Ectodermal cell (in vitro differentiated cells): Measurements from ENCODE around the gene STX18.

ENCODE experiments used
- H3K27ac ChIP-seq: 2 replicates; pipeline ENCODE4 v1.7.0; 2013; ENCODE audit warnings: mild to moderate bottlenecking, low read depth, low read length; ENCODE audit not compliant: insufficient read depth, poor library complexity, severe bottlenecking
- H3K27me3 ChIP-seq: 2 replicates; pipeline ENCODE4 v1.7.0; 2013; ENCODE audit warnings: mild to moderate bottlenecking, low read length; ENCODE audit not compliant: insufficient read depth, control insufficient read depth, poor library complexity, severe bottlenecking
- H3K36me3 ChIP-seq: one replicate; pipeline ENCODE4 v1.7.0; 2013; ENCODE audit warnings: low read length; ENCODE audit not compliant: control insufficient read depth, insufficient read depth
- H3K4me1 ChIP-seq: one replicate; pipeline ENCODE4 v1.7.0; 2013; ENCODE audit warnings: low read length; ENCODE audit not compliant: control insufficient read depth, insufficient read depth
- H3K4me3 ChIP-seq: 2 replicates; pipeline ENCODE4 v1.7.0; 2013; ENCODE audit warnings: low read depth, low read length, control low read depth; ENCODE audit not compliant: insufficient read depth
- H3K9me3 ChIP-seq: 2 replicates; pipeline ENCODE4 v1.7.0; 2013; ENCODE audit warnings: mild to moderate bottlenecking, low read length, moderate library complexity; ENCODE audit not compliant: control insufficient read depth
- WGBS, 2 experiments: methylation state at CpG; one replicate each; pipeline ENCODE4 v1.1.7; 2013; ENCODE audit warnings: missing lambda C conversion rate in 2 of 2; 5-methylcytosine and 5-hydroxymethylcytosine counted together

Gene STX18

DNA sequence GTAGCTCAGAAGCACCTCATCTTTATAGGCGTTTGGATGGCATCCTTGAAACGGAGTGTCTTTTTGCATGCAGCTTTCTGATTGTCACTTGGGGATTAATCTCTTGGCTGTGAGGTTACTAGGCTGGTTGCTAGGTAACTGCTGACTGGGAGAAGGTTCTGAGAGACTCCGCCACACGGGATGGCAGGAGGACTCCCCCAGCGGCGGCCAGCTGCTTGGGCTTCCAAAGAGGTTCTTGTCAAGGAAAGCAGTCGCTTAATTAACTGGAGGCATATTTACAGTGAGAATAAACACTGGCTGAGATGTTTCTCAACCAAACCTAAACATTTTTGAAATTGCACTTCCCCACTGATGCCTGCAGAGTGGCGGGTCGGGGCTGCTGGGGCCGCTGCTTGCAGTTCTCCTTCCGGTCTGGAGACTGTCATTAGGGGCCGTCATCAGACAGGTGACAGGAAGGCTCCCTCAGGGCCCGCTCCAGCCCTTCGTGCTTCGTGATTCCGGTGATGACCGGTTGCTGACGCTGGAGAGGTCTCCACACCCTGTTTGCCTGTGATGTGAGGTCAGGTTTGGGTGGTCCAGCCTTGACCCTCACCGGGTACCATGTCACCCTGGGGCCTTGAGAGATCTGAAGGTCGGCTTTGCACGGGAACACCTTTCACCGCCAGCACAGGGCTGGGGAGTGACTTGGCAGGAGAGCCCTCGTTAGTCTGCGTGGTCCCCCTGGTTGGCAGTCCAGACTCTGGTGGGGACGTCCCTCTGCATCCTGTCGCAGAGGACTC, 145.8 kb downstream of the STX18 start:
- H3K4me1 ChIP-seq = peaks cover 4% of the 10 kb centered on the region
- H3K4me3 ChIP-seq = no peak overlapping the region
- H3K9me3 ChIP-seq = no peaks in the 10 kb centered on the region
- H3K27me3 ChIP-seq = no peaks in the 10 kb centered on the region
- H3K36me3 ChIP-seq = no peaks in the 10 kb centered on the region
- no peak overlapping the region for H3K27ac ChIP-seq
- WGBS, 2 experiments = 62 to 63% methylated on average over 26 of the region's 26 CpGs

GRCh38 chr4:4395371-4395770, 146.5 kb downstream of the STX18 start:
- H3K4me1 ChIP-seq = peaks cover 4% of the 10 kb centered on the region
- WGBS, 2 experiments = 90 to 91% methylated on average over 9 of the region's 9 CpGs
- no peak overlapping the region for H3K27ac ChIP-seq
- peaks cover 1% of the 10 kb centered on the region for H3K27me3 ChIP-seq
- no peaks in the 10 kb centered on the region for H3K9me3 ChIP-seq
- no peaks in the 10 kb centered on the region for H3K36me3 ChIP-seq
- H3K4me3 ChIP-seq = no peak overlapping the region

DNA sequence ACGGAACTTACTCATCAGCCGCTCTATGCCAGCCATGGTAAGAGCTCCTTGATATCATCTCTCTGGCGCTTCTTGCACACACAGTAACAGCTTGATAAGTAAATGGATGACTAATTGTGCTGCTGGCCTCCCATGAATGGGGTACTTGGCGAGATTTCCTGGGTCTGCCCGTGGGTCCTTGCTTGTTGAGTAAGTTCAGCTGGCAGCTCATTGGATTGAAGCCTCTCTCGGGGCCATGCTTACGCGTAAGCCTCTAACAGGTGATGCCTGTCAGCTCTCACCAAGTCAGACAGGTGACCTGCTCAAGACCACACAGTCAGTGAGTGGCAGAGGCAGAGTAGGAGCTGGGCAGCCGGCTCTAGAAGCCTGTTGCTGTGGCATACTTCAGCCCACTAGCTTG, 147.2 kb downstream of the STX18 start:
- H3K4me3 ChIP-seq = no peak overlapping the region
- H3K4me1 ChIP-seq = peaks cover 4% of the 10 kb centered on the region
- H3K27ac ChIP-seq = no peak overlapping the region
- H3K27me3 ChIP-seq = peaks cover 9% of the 10 kb centered on the region
- H3K9me3 ChIP-seq = no peaks in the 10 kb centered on the region
- no peaks in the 10 kb centered on the region for H3K36me3 ChIP-seq
- 84 to 85% methylated on average over 9 of the region's 9 CpGs for WGBS, 2 experiments

DNA sequence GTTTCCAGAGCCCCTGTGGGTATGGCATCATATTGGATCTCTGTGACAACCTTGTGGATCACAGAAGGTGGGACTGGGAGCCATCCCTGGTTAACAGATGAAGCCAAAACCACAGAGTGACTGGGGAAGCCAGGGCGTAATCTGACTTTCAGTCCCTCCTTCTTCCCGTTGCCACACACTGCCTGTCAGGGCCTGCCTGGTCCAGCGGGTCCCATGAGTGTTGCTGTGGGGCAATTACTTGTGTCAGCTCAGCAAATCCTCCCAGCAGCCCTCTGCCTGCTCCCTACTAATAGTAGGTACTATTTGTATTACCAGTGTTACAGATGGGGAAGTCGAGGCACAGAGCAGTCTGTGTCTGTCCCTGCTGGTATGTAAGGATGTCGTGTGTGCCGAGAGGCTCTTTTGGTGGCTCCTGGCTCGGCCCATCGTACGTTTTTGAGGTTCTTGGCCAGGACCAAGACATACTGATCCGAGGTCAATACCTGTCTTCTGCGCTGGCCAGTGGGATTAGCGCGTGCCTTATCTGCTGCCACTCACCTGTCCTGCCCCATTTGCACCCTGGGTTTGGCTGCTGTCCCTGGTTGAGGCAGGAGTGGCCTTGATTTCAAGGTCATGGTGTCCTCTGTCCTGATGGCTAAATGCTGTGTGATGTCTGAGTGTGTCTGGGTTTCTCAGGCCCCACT, 149.2 kb downstream of the STX18 start:
- Histone ChIP-seq H3K36me3 (no peaks in the 10 kb centered on the region), H3K27ac (no peak overlapping the region), H3K4me1 (peaks cover 12% of the 10 kb centered on the region), H3K27me3 (peaks cover 29% of the 10 kb centered on the region), H3K9me3 (no peaks in the 10 kb centered on the region), H3K4me3 (no peak overlapping the region)
- WGBS, 2 experiments = 91 to 93% methylated on average over 13 of the region's 13 CpGs

- 94% methylated on average over 4 of the region's 4 CpGs for WGBS, 2 experiments
- H3K27ac ChIP-seq = no peak overlapping the region
- H3K36me3 ChIP-seq = no peaks in the 10 kb centered on the region
- no peak overlapping the region for H3K4me3 ChIP-seq
- H3K4me1 ChIP-seq = peaks cover 13% of the 10 kb centered on the region
- no peaks in the 10 kb centered on the region for H3K9me3 ChIP-seq
- H3K27me3 ChIP-seq = peaks cover 36% of the 10 kb centered on the region
These were observed 150.0 kb downstream of the STX18 start for GRCh38 chr4:4391866-4392265.

DNA sequence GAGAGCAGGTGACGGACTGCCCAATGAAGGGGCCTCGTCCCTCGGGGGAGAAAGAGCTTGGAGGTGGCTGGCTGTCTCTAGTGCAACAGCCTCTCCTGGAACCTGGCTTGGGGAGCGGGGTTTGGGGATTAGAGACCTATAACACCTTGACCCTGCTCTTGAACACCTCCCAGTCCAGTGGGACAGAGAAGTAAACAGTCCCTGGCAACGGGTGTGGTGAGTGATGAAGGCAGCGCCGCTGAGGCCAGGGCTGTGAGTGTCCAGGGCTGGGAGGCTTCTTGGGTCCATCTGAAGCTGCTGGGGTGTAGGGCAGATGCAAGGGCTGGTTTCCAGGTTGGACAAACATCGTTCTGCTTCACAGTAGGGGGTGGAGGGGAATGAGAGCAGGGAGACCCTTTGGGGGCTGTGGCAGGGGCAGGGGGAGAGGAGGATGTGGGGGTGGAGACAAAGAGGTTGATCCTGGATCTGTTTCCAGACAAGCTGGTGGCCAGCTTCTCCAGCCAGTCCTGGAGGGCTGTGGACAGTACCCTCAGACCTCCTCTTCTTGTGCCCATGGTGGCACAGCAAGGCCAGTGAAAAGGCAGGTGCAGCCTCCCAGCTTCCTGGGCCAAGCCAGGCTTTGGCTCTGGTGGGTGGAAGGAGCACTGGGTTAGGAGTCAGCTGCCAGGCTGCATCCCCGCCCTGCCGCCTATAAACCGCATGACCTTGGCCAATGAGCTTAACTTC, 151.2 kb downstream of the STX18 start:
- no peaks in the 10 kb centered on the region for H3K9me3 ChIP-seq
- WGBS, 2 experiments = 81 to 83% methylated on average over 11 of the region's 11 CpGs
- peaks cover 13% of the 10 kb centered on the region for H3K4me1 ChIP-seq
- H3K36me3 ChIP-seq = no peaks in the 10 kb centered on the region
- H3K27ac ChIP-seq = no peak overlapping the region
- no peak overlapping the region for H3K4me3 ChIP-seq
- peaks cover 48% of the 10 kb centered on the region for H3K27me3 ChIP-seq

DNA sequence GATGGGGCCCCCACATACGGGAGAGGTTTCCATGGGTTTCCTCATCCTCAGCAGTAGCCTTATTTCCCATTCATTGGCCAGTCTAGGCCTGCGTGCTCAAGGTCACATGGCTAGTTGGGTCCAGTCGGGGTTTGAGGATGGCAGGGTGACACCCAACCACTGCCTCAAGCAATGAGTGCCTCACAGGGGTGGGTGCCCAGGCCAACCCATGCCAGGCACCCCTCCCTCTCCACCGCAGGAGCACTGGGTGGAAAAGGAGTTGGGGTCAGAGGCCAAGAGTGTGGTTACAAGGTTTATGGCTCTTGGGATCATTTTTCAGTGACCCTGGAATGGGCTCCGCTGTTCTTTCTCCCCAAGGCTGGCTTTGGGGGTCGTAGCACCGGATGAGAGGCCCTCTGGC, 151.8 kb downstream of the STX18 start:
- peaks cover 55% of the 10 kb centered on the region for H3K27me3 ChIP-seq
- WGBS, 2 experiments = 77% methylated on average over 7 of the region's 7 CpGs
- H3K36me3 ChIP-seq = no peaks in the 10 kb centered on the region
- H3K27ac ChIP-seq = no peak overlapping the region
- H3K4me1 ChIP-seq = peaks cover 9% of the 10 kb centered on the region
- no peak overlapping the region for H3K4me3 ChIP-seq
- no peaks in the 10 kb centered on the region for H3K9me3 ChIP-seq

DNA sequence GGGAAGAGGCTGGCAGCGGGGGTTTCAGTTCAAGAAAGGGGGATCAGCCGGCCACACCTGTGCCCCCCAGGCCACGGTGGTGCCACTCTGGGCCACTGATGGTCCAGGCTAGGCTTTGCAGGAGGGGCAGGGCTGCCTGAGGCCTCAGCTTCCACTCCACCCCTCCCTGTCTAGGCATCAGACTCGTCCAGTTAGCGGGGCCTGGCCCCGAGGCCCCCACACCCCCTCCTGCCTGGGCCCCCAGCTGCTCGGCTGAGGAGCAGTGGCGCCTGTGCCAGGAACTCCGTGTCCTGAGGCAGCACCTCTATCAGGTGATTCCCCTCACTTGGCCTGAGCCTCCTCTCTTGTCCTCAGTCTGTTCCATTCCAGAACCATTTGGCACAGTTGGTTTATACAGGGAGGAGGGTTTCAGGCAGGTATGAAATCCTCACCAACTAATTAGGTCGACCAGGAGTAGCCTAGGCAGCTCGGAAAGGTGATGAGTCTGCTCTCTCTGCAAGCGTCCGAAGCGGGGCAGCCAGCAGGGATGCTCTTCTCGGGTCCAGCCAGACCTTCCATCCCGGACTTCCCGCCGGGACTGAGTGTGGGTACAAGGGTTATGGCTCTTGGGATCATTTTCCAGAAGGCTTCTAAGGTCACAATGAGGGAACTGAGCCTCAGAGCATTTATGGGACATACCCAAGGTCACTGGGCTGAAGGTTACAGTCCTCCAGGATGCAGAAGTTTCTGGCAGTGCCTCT, 152.8 kb downstream of the STX18 start:
- Histone ChIP-seq H3K9me3 (no peaks in the 10 kb centered on the region), H3K4me3 (no peak overlapping the region), H3K27me3 (peaks cover 65% of the 10 kb centered on the region), H3K4me1 (peaks cover 9% of the 10 kb centered on the region), H3K27ac (no peak overlapping the region), H3K36me3 (no peaks in the 10 kb centered on the region)
- WGBS, 2 experiments = 82 to 83% methylated on average over 18 of the region's 18 CpGs

DNA sequence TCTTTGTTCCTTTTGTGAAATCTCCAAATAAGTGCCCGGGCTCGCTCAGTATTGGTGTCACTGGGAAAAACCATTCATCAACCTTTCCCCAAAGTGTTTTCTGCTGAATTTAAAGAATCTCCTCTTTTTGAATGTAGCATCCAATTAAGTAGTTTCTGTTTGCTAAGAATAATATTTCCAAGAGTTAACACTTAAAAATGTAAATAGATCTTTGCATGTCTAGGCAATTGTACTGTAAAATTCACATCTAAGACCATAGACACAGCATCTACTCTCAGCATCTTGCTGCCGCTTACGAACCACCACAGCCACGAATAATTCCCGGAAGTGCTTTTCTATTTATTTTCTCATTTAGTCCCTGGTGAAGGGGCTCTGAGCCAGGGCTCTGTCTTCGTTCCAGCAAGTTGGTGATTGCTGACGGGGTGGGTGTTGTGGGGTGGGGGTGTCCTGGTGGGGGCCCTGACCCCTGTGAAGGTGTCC, 153.5 kb downstream of the STX18 start:
- H3K4me3 ChIP-seq = peak overlapping the region; percentile 61
- no peak overlapping the region for H3K27ac ChIP-seq
- WGBS, 2 experiments = 61 to 66% methylated on average over 8 of the region's 8 CpGs
- H3K27me3 ChIP-seq = peaks cover 70% of the 10 kb centered on the region
- no peaks in the 10 kb centered on the region for H3K36me3 ChIP-seq
- H3K4me1 ChIP-seq = peaks cover 9% of the 10 kb centered on the region
- no peaks in the 10 kb centered on the region for H3K9me3 ChIP-seq
